Measurements from ENCODE around the gene TMEM138.

GRCh38 chr11:61329871-61330270, 32.3 kb upstream of the TMEM138 start:
- TF ChIP-seq POLR2A (IDR thresholded peaks at IDR 0.05; ENCODE audit: extremely low read depth, insufficient read length): no peak
- TF ChIP-seq CTCF (IDR thresholded peaks at IDR 0.05; ENCODE audit: low read depth, low read length): no peak
- no peak for TF ChIP-seq MYC (IDR thresholded peaks at IDR 0.05; ENCODE audit: low read depth, low read length)

Measured in NB4 (cell line).